Endothelial cell of umbilical vein (primary cell): ENCODE data around the gene SPATS2L. TPM values are rescaled to one million over a fixed set of nuclear protein-coding genes. Genes with fewer than 3 reads are reported as not detected.
A peak's percentile ranks its signal among the peaks of the same experiment; 100 is the strongest.

Experiments
- BruUV-seq: library from RNA; stranded (reverse); fragments of 400-500 nt; replicated peaks from 2 replicates; lab custom pipeline; 2021; lab: Mats Ljungman, UMichigan
- CTCF ChIA-PET: fragments of 300-600, 350-600 bp; sonication (Branson Sonifier 250); formaldehyde crosslinking; loops from one replicate; lab custom pipeline; 2021; ENCODE audit warnings: antibody characterized with exemption, inconsistent platforms; lab: Charles Lee
- POLR2A ChIA-PET: fragments of 300-600, 350-600 bp; sonication (Branson Sonifier 250); formaldehyde crosslinking; loops from one replicate; lab custom pipeline; 2021; ENCODE audit warnings: antibody characterized with exemption, inconsistent platforms; lab: Charles Lee
- DNase-seq: peaks from one replicate; pipeline ENCODE4 v3.0.0-alpha.2; 2011; ENCODE audit warnings: low read depth, low spot score
- FAIRE-seq: peaks from 2 replicates; lab custom pipeline; 2011; peaks lifted over from hg19 to GRCh38; lab: Jason Lieb, UNC
- H2AFZ ChIP-seq: 2 replicates; pipeline ENCODE4 v1.6.0; 2012; ENCODE audit warnings: low read depth, low read length, control low read depth, inconsistent platforms
- H3K27ac ChIP-seq: 2 replicates; pipeline ENCODE4 v1.5.1; 2011; ENCODE audit warnings: low read depth, mild to moderate bottlenecking, control low read depth, low read length, moderate library complexity; ENCODE audit not compliant: insufficient read depth
- H3K27me3 ChIP-seq, 2 experiments: 2 replicates each; pipeline versions ENCODE4 v1.6.0 to v1.6.1; 2011; ENCODE audit warnings: low read length in 2 of 2, mixed read lengths in 1 of 2; ENCODE audit not compliant: control insufficient read depth in 2 of 2, insufficient read depth in 2 of 2
- H3K36me3 ChIP-seq, 2 experiments: 2 replicates in 1 of 2; 3 replicates in 1 of 2; pipeline ENCODE4 v1.5.1; 2011; ENCODE audit warnings: low read length in 2 of 2, mild to moderate bottlenecking in 1 of 2, moderate library complexity in 1 of 2; ENCODE audit not compliant: control insufficient read depth in 2 of 2, insufficient read depth in 2 of 2; ENCODE audit errors: extremely low read depth in 1 of 2
- H3K4me1 ChIP-seq: 3 replicates; pipeline ENCODE4 v1.5.1; 2011; ENCODE audit warnings: mild to moderate bottlenecking, low read length; ENCODE audit not compliant: control insufficient read depth, insufficient read depth; ENCODE audit errors: extremely low read depth
- H3K4me2 ChIP-seq: 2 replicates; pipeline ENCODE4 v1.6.1; 2011; ENCODE audit warnings: low read length, control low read depth, mixed read lengths; ENCODE audit not compliant: insufficient read depth
- H3K4me3 ChIP-seq, 3 experiments: fragments of 200-600 bp in 1 of 3; sonication (generic), shearing (Covaris generic) in 1 of 3; replicated peaks in 1 of 3; 2 replicates each; pipeline ENCODE4 v1.5.1; 2011 to 2016; ENCODE audit warnings: control low read depth in 3 of 3, low read length in 3 of 3, mild to moderate bottlenecking in 2 of 3, inconsistent platforms in 1 of 3, low read depth in 1 of 3, moderate library complexity in 1 of 3; ENCODE audit not compliant: insufficient read depth in 1 of 3
- H3K79me2 ChIP-seq: 2 replicates; pipeline ENCODE4 v1.6.0; 2012; ENCODE audit warnings: low read length, inconsistent platforms; ENCODE audit not compliant: control insufficient read depth, insufficient read depth
- H3K9ac ChIP-seq: replicated peaks from 2 replicates; pipeline ENCODE3; 2011; ENCODE audit warnings: low read length, control low read depth; ENCODE audit not compliant: insufficient read depth; ENCODE audit errors: extremely low read depth
- H3K9me1 ChIP-seq: replicated peaks from 3 replicates; pipeline ENCODE4 v1.6.0; 2011; ENCODE audit warnings: mild to moderate bottlenecking, low read length; ENCODE audit not compliant: control insufficient read depth, insufficient read depth; ENCODE audit errors: extremely low read depth
- H3K9me3 ChIP-seq: replicated peaks from 2 replicates; pipeline ENCODE4 v1.5.1; 2012; ENCODE audit warnings: low read length, inconsistent platforms; ENCODE audit not compliant: control insufficient read depth, insufficient read depth
- H4K20me1 ChIP-seq: replicated peaks from 2 replicates; pipeline ENCODE3; 2011; ENCODE audit warnings: mild to moderate bottlenecking, low read length; ENCODE audit not compliant: control insufficient read depth, insufficient read depth; ENCODE audit errors: extremely low read depth
- CTCF ChIP-seq, 2 donors: IDR thresholded peaks; 1 replicate in 1 of 2; 2 replicates in 1 of 2; pipeline ENCODE4 v1.5.1; 2011; ENCODE audit warnings: low read length in 2 of 2, mild to moderate bottlenecking in 2 of 2, moderate library complexity in 2 of 2, control low read depth in 1 of 2, inconsistent platforms in 1 of 2, low read depth in 1 of 2; ENCODE audit not compliant: insufficient read depth in 1 of 2; ENCODE audit errors: extremely low read depth in 1 of 2
- EZH2 ChIP-seq: IDR thresholded peaks from 2 replicates; pipeline ENCODE4 v1.6.1; 2012; ENCODE audit warnings: borderline replicate concordance, low read depth, mild to moderate bottlenecking, moderate library complexity, low read length, inconsistent platforms; ENCODE audit not compliant: severe bottlenecking
- FOS ChIP-seq: IDR thresholded peaks from 2 replicates; pipeline ENCODE4 v1.6.1; 2011; ENCODE audit warnings: mild to moderate bottlenecking, low read length, moderate library complexity, borderline replicate concordance; ENCODE audit not compliant: insufficient read depth
- GATA2 ChIP-seq: IDR thresholded peaks from 2 replicates; pipeline ENCODE4 v1.7.0; 2011; ENCODE audit warnings: low read depth, mild to moderate bottlenecking, moderate library complexity, mixed read lengths, low read length; ENCODE audit not compliant: insufficient read length, insufficient read depth
- JUN ChIP-seq: IDR thresholded peaks from 2 replicates; pipeline ENCODE4 v1.6.1; 2011; ENCODE audit warnings: borderline replicate concordance, low read depth; ENCODE audit not compliant: insufficient read length, insufficient read depth
- MAX ChIP-seq: IDR thresholded peaks from 2 replicates; pipeline ENCODE4 v1.6.1; 2011; ENCODE audit not compliant: insufficient read depth, insufficient read length
- MYC ChIP-seq: IDR thresholded peaks from one replicate; pipeline ENCODE4 v1.6.1; 2011; ENCODE audit warnings: mild to moderate bottlenecking, low read depth, low read length
- POLR2A ChIP-seq: IDR thresholded peaks from 2 replicates; pipeline ENCODE4 v1.6.1; 2012; ENCODE audit warnings: low read depth, mild to moderate bottlenecking, control low read depth, low read length
- POLR2AphosphoS5 ChIP-seq: IDR thresholded peaks from 2 replicates; pipeline ENCODE4 v1.6.1; 2012; ENCODE audit warnings: low read depth, mild to moderate bottlenecking, control low read depth, low read length, moderate library complexity; ENCODE audit not compliant: insufficient read depth
- dilution Hi-C: fragments of 300-500 bp; cut with MboI; formaldehyde crosslinking; loops from one replicate; pipeline ENCODE4 v1.15.0; 2019; ENCODE audit warnings: low sequenced_read_pairs; ENCODE audit not compliant: extremely low pct_ligation_motif_present
- intact Hi-C: fragments of 100-400 bp; cut with micrococcal nuclease; formaldehyde crosslinking; loops from one replicate; pipeline ENCODE4 v1.10.0; 2022
- polyA plus RNA-seq, 4 experiments: library from polyadenylated mRNA; depleted of rRNA in 3 of 4; stranded (reverse) in 3 of 4; unstranded in 1 of 4; fragments of >200 nt; gene quantifications; 2 replicates each; pipeline versions ENCODE4 v1.2.1 to v1.2.3, GENCODE V29; 2011 to 2012; ENCODE audit warnings: missing spikeins in 1 of 4
- total RNA-seq: library from RNA; stranded (reverse); gene quantifications from 2 replicates; pipeline ENCODE4 v1.2.3, GENCODE V29; 2021

SPATS2L gene
- total and polyA plus RNA-seq, 2 donors (not counting 3 experiments of a cell fraction or from before 2014, with no cell fraction given), result 29.1 to 72.9 TPM

- intact Hi-C loops (no loop called here), dilution Hi-C loops (no loop called here)
- TF ChIP-seq POLR2AphosphoS5, result no peak
- no peak for TF ChIP-seq JUN
- no peak for TF ChIP-seq EZH2
- no peak for TF ChIP-seq MAX
- TF ChIP-seq CTCF (IDR thresholded peaks at IDR 0.05; ENCODE audit: extremely low read depth in 1 of 2, insufficient read depth in 1 of 2, low read depth in 1 of 2, low read length in 2 of 2), result no peak
- no peak for TF ChIP-seq GATA2
- TF ChIP-seq MYC, result no peak
- no peak for TF ChIP-seq POLR2A
- TF ChIP-seq FOS, result no peak
- no peak overlapping the region for H2AFZ ChIP-seq
- ChIA-PET CTCF (no interaction called here), POLR2A (no interaction called here)
- no peak overlapping the region for H3K27ac ChIP-seq
- H3K9me1 ChIP-seq, result no peaks in the 10 kb centered on the region
- no peaks in the 10 kb centered on the region for H3K36me3 ChIP-seq
- no peak overlapping the region for H3K9ac ChIP-seq
- BruUV-seq, result no TSS peak
- no peaks in the 10 kb centered on the region for H4K20me1 ChIP-seq
- peaks cover 29% of the 10 kb centered on the region for H3K4me1 ChIP-seq
- H3K9me3 ChIP-seq, result no peaks in the 10 kb centered on the region
- peaks cover 10% of the 10 kb centered on the region for H3K79me2 ChIP-seq
- FAIRE-seq (peak; percentile 48), DNase-seq (no peak)
- H3K27me3 ChIP-seq, result no peaks in the 10 kb centered on the region
- no peak overlapping the region for H3K4me3 ChIP-seq
- H3K4me2 ChIP-seq, result no peak overlapping the region
These were observed 66.7 kb downstream of the SPATS2L start for GRCh38 chr2:200373231-200373630.
